ENCODE measurements around the gene MYL5.

The MYL5 gene

GRCh38 chr4:674172-675035 is at the start of gene MYL5, which contains the start of gene ATP5ME:
Gene MYL5, plus strand, starts transcription at chr4:674542. Its CDS starts 3,485 bp downstream, at chr4:678027.
Gene ATP5ME, minus strand, starts transcription at chr4:674276. Its CDS starts 29 bp downstream, at chr4:674247.
- peak; percentile 93 for ATAC-seq
- Mint-ChIP-seq H3K4me1 (peaks cover 12% of the 10 kb centered on the region), H3K9me3 (no peaks in the 10 kb centered on the region), H3K36me3 (peaks cover 54% of the 10 kb centered on the region), H3K27ac (peak within 1 kb of the TSS; percentile 94), H3K4me3 (peak within 1 kb of the TSS; percentile 75)
- DNase-seq (ENCODE audit: low spot score in 2 of 2): peak; percentile 99 to 100

GRCh38 chr4:624705-625590 is 49.4 kb upstream of the MYL5 start, which contains the start of gene PDE6B:
Gene PDE6B, plus strand, starts transcription at chr4:625573. Its CDS starts 54 bp downstream, at chr4:625627.
- no peaks in the 10 kb centered on the region for H3K36me3 Mint-ChIP-seq
- ATAC-seq (no peak), DNase-seq (ENCODE audit: low spot score in 2 of 2) (no peak)
- H3K4me1 Mint-ChIP-seq: no peaks in the 10 kb centered on the region
- H3K4me3 Mint-ChIP-seq: no peak within 1 kb of the TSS
- H3K9me3 Mint-ChIP-seq: no peaks in the 10 kb centered on the region
- no peak within 1 kb of the TSS for H3K27ac Mint-ChIP-seq

GRCh38 chr4:625631-626161 is 48.6 kb upstream of the MYL5 start:
- ATAC-seq: no peak
- no peaks in the 10 kb centered on the region for H3K36me3 Mint-ChIP-seq
- H3K4me3 Mint-ChIP-seq: no peak overlapping the region
- H3K27ac Mint-ChIP-seq: no peak overlapping the region
- H3K9me3 Mint-ChIP-seq: no peaks in the 10 kb centered on the region
- no peaks in the 10 kb centered on the region for H3K4me1 Mint-ChIP-seq
- no peak for DNase-seq (ENCODE audit: low spot score in 2 of 2)

- Mint-ChIP-seq H3K9me3 (no peaks in the 10 kb centered on the region), H3K4me3 (no peak overlapping the region), H3K36me3 (no peaks in the 10 kb centered on the region), H3K27ac (no peak overlapping the region), H3K4me1 (no peaks in the 10 kb centered on the region)
- no peak for ATAC-seq
- DNase-seq (ENCODE audit: low spot score in 2 of 2): no peak
These were observed 47.9 kb upstream of the MYL5 start for GRCh38 chr4:626201-627091.

- DNase-seq (ENCODE audit: low spot score in 2 of 2) (no peak), ATAC-seq (no peak)
- Mint-ChIP-seq H3K9me3 (no peaks in the 10 kb centered on the region), H3K4me1 (no peaks in the 10 kb centered on the region), H3K36me3 (no peaks in the 10 kb centered on the region), H3K4me3 (no peak overlapping the region), H3K27ac (no peak overlapping the region)
These were observed 46.8 kb upstream of the MYL5 start for GRCh38 chr4:627347-628125.

- no peaks in the 10 kb centered on the region for H3K36me3 Mint-ChIP-seq
- no peak for ATAC-seq
- H3K27ac Mint-ChIP-seq: no peak overlapping the region
- H3K9me3 Mint-ChIP-seq: no peaks in the 10 kb centered on the region
- no peaks in the 10 kb centered on the region for H3K4me1 Mint-ChIP-seq
- DNase-seq (ENCODE audit: low spot score in 2 of 2): no peak
- no peak overlapping the region for H3K4me3 Mint-ChIP-seq
These were observed 46.0 kb upstream of the MYL5 start for GRCh38 chr4:628311-628741.

- Mint-ChIP-seq H3K36me3 (no peaks in the 10 kb centered on the region), H3K9me3 (no peaks in the 10 kb centered on the region), H3K4me3 (no peak overlapping the region), H3K4me1 (no peaks in the 10 kb centered on the region), H3K27ac (no peak overlapping the region)
- DNase-seq (ENCODE audit: low spot score in 2 of 2) (no peak), ATAC-seq (no peak)
These were observed 45.3 kb upstream of the MYL5 start for GRCh38 chr4:628821-629635.

GRCh38 chr4:629636-629914 is 44.8 kb upstream of the MYL5 start:
- Mint-ChIP-seq H3K36me3 (no peaks in the 10 kb centered on the region), H3K4me1 (no peaks in the 10 kb centered on the region), H3K9me3 (no peaks in the 10 kb centered on the region), H3K27ac (peak overlapping the region; percentile 26), H3K4me3 (no peak overlapping the region)
- ATAC-seq (no peak), DNase-seq (ENCODE audit: low spot score in 2 of 2) (no peak)

GRCh38 chr4:629915-630641 is 44.3 kb upstream of the MYL5 start:
- Mint-ChIP-seq H3K4me3 (no peak overlapping the region), H3K9me3 (no peaks in the 10 kb centered on the region), H3K27ac (peak overlapping the region; percentile 26), H3K4me1 (no peaks in the 10 kb centered on the region), H3K36me3 (no peaks in the 10 kb centered on the region)
- ATAC-seq: no peak
- no peak for DNase-seq (ENCODE audit: low spot score in 2 of 2)

- Mint-ChIP-seq H3K4me1 (no peaks in the 10 kb centered on the region), H3K36me3 (no peaks in the 10 kb centered on the region), H3K27ac (no peak overlapping the region), H3K4me3 (no peak overlapping the region), H3K9me3 (no peaks in the 10 kb centered on the region)
- DNase-seq (ENCODE audit: low spot score in 2 of 2) (no peak), ATAC-seq (no peak)
These were observed 43.7 kb upstream of the MYL5 start for GRCh38 chr4:630656-631055.

GRCh38 chr4:632196-632790 is 42.0 kb upstream of the MYL5 start:
- no peaks in the 10 kb centered on the region for H3K36me3 Mint-ChIP-seq

GRCh38 chr4:632926-633325 is 41.4 kb upstream of the MYL5 start:
- Mint-ChIP-seq H3K4me3 (no peak overlapping the region), H3K36me3 (no peaks in the 10 kb centered on the region), H3K27ac (no peak overlapping the region), H3K4me1 (no peaks in the 10 kb centered on the region), H3K9me3 (no peaks in the 10 kb centered on the region)
- ATAC-seq: no peak
- no peak for DNase-seq (ENCODE audit: low spot score in 2 of 2)

More at GRCh38 chr4:632196-632790, 42.0 kb upstream of the MYL5 start:
- H3K4me1 Mint-ChIP-seq: no peaks in the 10 kb centered on the region
- ATAC-seq (no peak), DNase-seq (ENCODE audit: low spot score in 2 of 2) (no peak)
- no peak overlapping the region for H3K27ac Mint-ChIP-seq
- H3K4me3 Mint-ChIP-seq: no peak overlapping the region
- H3K9me3 Mint-ChIP-seq: no peaks in the 10 kb centered on the region

GRCh38 chr4:633406-633805 is 40.9 kb upstream of the MYL5 start:
- H3K9me3 Mint-ChIP-seq: no peaks in the 10 kb centered on the region
- H3K36me3 Mint-ChIP-seq: no peaks in the 10 kb centered on the region
- no peaks in the 10 kb centered on the region for H3K4me1 Mint-ChIP-seq
- ATAC-seq (no peak), DNase-seq (ENCODE audit: low spot score in 2 of 2) (no peak)
- H3K27ac Mint-ChIP-seq: no peak overlapping the region
- no peak overlapping the region for H3K4me3 Mint-ChIP-seq

All from stimulated activated effector memory CD8-positive, alpha-beta T cell treated with anti-CD3 and anti-CD28 coated beads, Interleukin-12 subunit alpha, Interleukin-12 subunit beta, amount 100 ng/mL, for 72 hours (primary cell).